K562 (cell line): Measurements from ENCODE around the gene FGF1. TPM values are rescaled to one million over a fixed set of nuclear protein-coding genes. Genes with fewer than 3 reads are reported as not detected.

Experiments used
- CHD1 ChIP-seq: fragments of 200-600 bp; sonication (generic); IDR thresholded peaks from one replicate; pipeline ENCODE4 v1.6.1; 2012; ENCODE audit warnings: mild to moderate bottlenecking, moderate library complexity, low read length, inconsistent platforms
- DEAF1 ChIP-seq: fragments of 450-650 bp; formaldehyde crosslinking; IDR thresholded peaks from 2 replicates; pipeline ENCODE4 v1.4.0; 2020; ENCODE audit warnings: mild to moderate bottlenecking, moderate library complexity
- DPF2 ChIP-seq: fragments of 450-650 bp; IDR thresholded peaks from 2 replicates; pipeline ENCODE4 v1.6.1; 2016
- FOXK2 ChIP-seq, 2 experiments: fragments of 450-650 bp; IDR thresholded peaks in 1 of 2; conservative IDR thresholded peaks in 1 of 2; 2 replicates each; pipeline ENCODE4 v1.6.1; 2016; ENCODE audit warnings: low read depth in 2 of 2, mild to moderate bottlenecking in 1 of 2
- KAT2B ChIP-seq: IDR thresholded peaks from one replicate; pipeline ENCODE4 v1.6.1; 2012; ENCODE audit warnings: low read depth, mild to moderate bottlenecking, control low read depth, inconsistent platforms, low read length, moderate library complexity
- L3MBTL2 ChIP-seq: fragments of 450-650 bp; IDR thresholded peaks from 2 replicates; pipeline ENCODE4 v1.6.1; 2016; ENCODE audit warnings: mild to moderate bottlenecking, moderate library complexity
- LCOR ChIP-seq: sonication (generic); formaldehyde crosslinking; IDR thresholded peaks from 2 replicates; pipeline ENCODE4 v1.8.0; 2022; ENCODE audit warnings: mild to moderate bottlenecking, missing genetic modification reagents
- NFIX ChIP-seq: fragments of 250-450 bp; sonication (Bioruptor Pico); IDR thresholded peaks from 2 replicates; pipeline ENCODE4 v1.4.0; 2020; ENCODE audit warnings: low read depth, mild to moderate bottlenecking, moderate library complexity
- NRF1 ChIP-seq, 2 experiments: fragments of 450-650 bp; IDR thresholded peaks in 1 of 2; conservative IDR thresholded peaks in 1 of 2; 2 replicates each; pipeline ENCODE4 v1.6.1; 2014; ENCODE audit warnings: mild to moderate bottlenecking in 2 of 2
- PHF20 ChIP-seq: fragments of 450-650 bp; IDR thresholded peaks from 2 replicates; pipeline ENCODE4 v1.6.1; 2018; ENCODE audit not compliant: partially characterized antibody
- RAD21 ChIP-seq, 2 experiments: fragments of 250-450 bp in 1 of 2; fragments of 450-650 bp in 1 of 2; sonication (Bioruptor Pico) in 1 of 2; formaldehyde crosslinking in 1 of 2; IDR thresholded peaks in 1 of 2; conservative IDR thresholded peaks in 1 of 2; 2 replicates each; pipeline versions ENCODE4 v1.4.0 to v1.8.0; 2020 to 2022; ENCODE audit warnings: mild to moderate bottlenecking in 2 of 2, moderate library complexity in 1 of 2
- STAG1 ChIP-seq: sonication (generic); formaldehyde crosslinking; IDR thresholded peaks from 2 replicates; pipeline ENCODE4 v1.5.0; 2020; ENCODE audit warnings: missing genetic modification reagents, borderline replicate concordance
- TAF7 ChIP-seq: fragments of 450-650 bp; IDR thresholded peaks from 2 replicates; pipeline ENCODE4 v1.6.1; 2016; ENCODE audit warnings: missing genetic modification characterization, missing compliant biosample characterization
- TEAD2 ChIP-seq: fragments of 450-650 bp; IDR thresholded peaks from 2 replicates; pipeline ENCODE4 v1.6.1; 2016; ENCODE audit warnings: missing genetic modification characterization, control low read depth, missing compliant biosample characterization
- YY1 ChIP-seq, 3 experiments: IDR thresholded peaks; 2 replicates each; pipeline ENCODE4 v1.6.1; 2011; ENCODE audit warnings: low read length in 2 of 3, mild to moderate bottlenecking in 2 of 3, moderate library complexity in 2 of 3, borderline replicate concordance in 1 of 3, control low read depth in 1 of 3, low read depth in 1 of 3; ENCODE audit not compliant: insufficient read depth in 3 of 3, insufficient replicate concordance in 2 of 3, control insufficient read depth in 1 of 3, insufficient read length in 1 of 3; ENCODE audit errors: extremely low read depth in 1 of 3
- ZNF408 ChIP-seq: fragments of 250-450 bp; sonication (Bioruptor Pico); IDR thresholded peaks from 2 replicates; pipeline ENCODE4 v1.4.0; 2020; ENCODE audit warnings: low read depth, mild to moderate bottlenecking, moderate library complexity
- ZNF592 ChIP-seq: fragments of 450-650 bp; IDR thresholded peaks from 2 replicates; pipeline ENCODE4 v1.6.1; 2017; ENCODE audit warnings: antibody characterized with exemption, mild to moderate bottlenecking
- ZNF830 ChIP-seq: fragments of 250-450 bp; sonication (Bioruptor Pico); IDR thresholded peaks from 2 replicates; pipeline ENCODE4 v1.5.0; 2021; ENCODE audit warnings: mild to moderate bottlenecking
- polyA plus RNA-seq, 8 experiments: library from polyadenylated mRNA; depleted of rRNA in 4 of 8; stranded (reverse) in 5 of 8; unstranded in 3 of 8; fragments of >200 nt; fragmentation: Nextera tagmentation in 2 of 8; fragmentation: Illumina TruSeq in 1 of 8; extraction: Ambion mirVana in 2 of 8; extraction: Trizol in 1 of 8; gene quantifications; 2 replicates each; pipeline versions ENCODE4 v1.2.1 to v1.2.3, GENCODE V29; 2011 to 2014; ENCODE audit warnings: inconsistent platforms in 1 of 8, missing spikeins in 1 of 8
- total RNA-seq, 7 experiments: library from RNA; depleted of rRNA in 6 of 7; stranded (reverse); fragments of >200 nt in 6 of 7; fragmentation: Illumina TruSeq in 2 of 7; extraction: Trizol in 2 of 7; gene quantifications; 2 replicates each; pipeline versions ENCODE4 v1.2.1 to v1.2.3, GENCODE V29; 2011 to 2021; ENCODE audit warnings: low replicate concordance in 1 of 7
- TF ChIP-seq, protein P1 (sequence below), 2 experiments: IDR thresholded peaks; 2 replicates each; pipeline ENCODE4 v1.6.1; 2012; ENCODE audit warnings: improper control_type of control experiment in 2 of 2, low read depth in 2 of 2, low read length in 2 of 2, borderline replicate concordance in 1 of 2

FGF1 gene
- total and polyA plus RNA-seq, 9 of the 15 experiments (the other 6 are each of a cell fraction or from before 2014, with no cell fraction given) = not detected

DNA sequence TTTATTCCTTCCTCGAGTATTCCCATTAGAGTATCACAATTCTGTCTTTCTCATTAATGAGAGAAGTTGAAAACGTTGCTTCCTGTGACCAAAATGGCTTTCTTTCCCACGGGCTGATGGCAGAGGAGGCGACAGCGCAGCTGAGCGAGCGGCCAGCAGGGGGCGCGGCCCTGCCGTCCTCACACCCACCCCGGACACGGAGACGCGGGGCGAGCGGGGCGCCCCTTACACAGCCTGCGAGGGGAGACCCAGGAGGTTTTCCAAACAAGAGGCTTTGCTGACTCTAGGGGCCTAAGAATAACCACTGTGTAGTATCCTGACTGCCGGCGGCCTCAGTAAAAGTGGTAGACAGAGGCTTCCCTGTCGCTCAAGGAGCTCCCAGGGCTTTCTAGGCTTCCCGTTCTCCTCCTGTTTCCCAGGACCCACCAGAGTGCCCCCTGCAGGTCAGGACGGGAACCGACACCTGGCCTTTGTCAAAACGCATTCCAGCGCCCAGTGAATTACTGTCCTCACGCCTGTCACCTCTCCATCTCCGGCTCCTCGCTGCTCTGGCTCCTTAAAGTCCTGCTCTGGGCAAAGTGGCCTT lies 27.3 kb upstream of the FGF1 start (continued):
- TF ChIP-seq ZNF592 (0 out of 2 replicates have a peak, but pooled peaks have one; percentile 45), DEAF1 (CRISPR knock-in tag) (peak; percentile 39; the same call in 1 of the 2 replicates), ZNF830 (CRISPR knock-in tag) (no peak), KAT2B (peak; percentile 20), ZNF408 (no peak), TAF7 (tag) (no peak), NFIX (no peak), DPF2 (no peak), YY1 (IDR thresholded peaks at IDR 0.05; ENCODE audit: borderline replicate concordance in 1 of 3, control insufficient read depth in 1 of 3, extremely low read depth in 1 of 3, insufficient read depth in 3 of 3, insufficient read length in 1 of 3, insufficient replicate concordance in 2 of 3, low read depth in 1 of 3, low read length in 2 of 3) (peak in 2 of 3 experiments; percentile 59 to 71), STAG1 (CRISPR knock-in tag) (no peak), LCOR (CRISPR knock-in tag) (peak; percentile 24; the same call in 1 of the 2 replicates), RAD21 (CRISPR knock-in tag; conservative IDR thresholded peaks at IDR 0.05 in 1 of 2, IDR thresholded peaks at IDR 0.05 in 1 of 2) (peak; percentile 67 to 70), TEAD2 (peak; percentile 84), FOXK2 (conservative IDR thresholded peaks at IDR 0.05 in 1 of 2, IDR thresholded peaks at IDR 0.05 in 1 of 2; ENCODE audit: low read depth in 2 of 2) (0 out of 4 replicates have a peak, but pooled peaks of 1 of the 2 experiments have one; percentile 16), NRF1 (conservative IDR thresholded peaks at IDR 0.05 in 1 of 2, IDR thresholded peaks at IDR 0.05 in 1 of 2) (peak; percentile 16 to 47; a peak in 3 of 4 replicates), PHF20 (no peak), L3MBTL2 (peak; percentile 64), CHD1 (no peak)
- TF ChIP-seq, protein P1, sequence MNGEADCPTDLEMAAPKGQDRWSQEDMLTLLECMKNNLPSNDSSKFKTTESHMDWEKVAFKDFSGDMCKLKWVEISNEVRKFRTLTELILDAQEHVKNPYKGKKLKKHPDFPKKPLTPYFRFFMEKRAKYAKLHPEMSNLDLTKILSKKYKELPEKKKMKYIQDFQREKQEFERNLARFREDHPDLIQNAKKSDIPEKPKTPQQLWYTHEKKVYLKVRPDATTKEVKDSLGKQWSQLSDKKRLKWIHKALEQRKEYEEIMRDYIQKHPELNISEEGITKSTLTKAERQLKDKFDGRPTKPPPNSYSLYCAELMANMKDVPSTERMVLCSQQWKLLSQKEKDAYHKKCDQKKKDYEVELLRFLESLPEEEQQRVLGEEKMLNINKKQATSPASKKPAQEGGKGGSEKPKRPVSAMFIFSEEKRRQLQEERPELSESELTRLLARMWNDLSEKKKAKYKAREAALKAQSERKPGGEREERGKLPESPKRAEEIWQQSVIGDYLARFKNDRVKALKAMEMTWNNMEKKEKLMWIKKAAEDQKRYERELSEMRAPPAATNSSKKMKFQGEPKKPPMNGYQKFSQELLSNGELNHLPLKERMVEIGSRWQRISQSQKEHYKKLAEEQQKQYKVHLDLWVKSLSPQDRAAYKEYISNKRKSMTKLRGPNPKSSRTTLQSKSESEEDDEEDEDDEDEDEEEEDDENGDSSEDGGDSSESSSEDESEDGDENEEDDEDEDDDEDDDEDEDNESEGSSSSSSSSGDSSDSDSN (IDR thresholded peaks at IDR 0.05; ENCODE audit: borderline replicate concordance in 1 of 2, low read depth in 2 of 2, low read length in 2 of 2) = 0 out of 4 replicates have a peak, but pooled peaks have one; percentile 23 to 36
